Thyroid gland (tissue), 4 donors: ENCODE measurements around the gene FAM118B. TPM values are rescaled to one million over a fixed set of nuclear protein-coding genes. Genes with fewer than 3 reads are reported as not detected.

Experiments used
- DNase-seq, 2 donors: peaks; one replicate each; pipeline ENCODE4 v3.0.0-alpha.2; 2019
- H3K27ac ChIP-seq, 3 donors: fragments of 200-600 bp; sonication (generic); 1 replicate in 2 of 3; 2 replicates in 1 of 3; pipeline ENCODE4 v1.5.1; 2016 to 2019; ENCODE audit warnings: mild to moderate bottlenecking in 1 of 3, moderate library complexity in 1 of 3
- H3K27me3 ChIP-seq: fragments of 200-600 bp; sonication (generic); one replicate; pipeline ENCODE4 v1.5.1; 2019
- H3K36me3 ChIP-seq, 2 donors: fragments of 200-600 bp; sonication (generic); one replicate each; pipeline ENCODE4 v1.5.1; 2016 to 2019
- H3K4me1 ChIP-seq, 2 donors: fragments of 200-600 bp; sonication (generic); one replicate each; pipeline ENCODE4 v1.5.1; 2017 to 2019
- H3K4me3 ChIP-seq, 3 donors: fragments of 200-600 bp; sonication (generic); replicated peaks in 1 of 3; 1 replicate in 2 of 3; 2 replicates in 1 of 3; pipeline ENCODE4 v1.5.1; 2016; ENCODE audit warnings: mild to moderate bottlenecking in 1 of 3
- H3K9me3 ChIP-seq: fragments of 200-600 bp; sonication (generic); one replicate; pipeline ENCODE4 v1.5.1; 2017
- CTCF ChIP-seq, 6 experiments: fragments of 200-600 bp in 3 of 6; fragments of 450-650 bp in 3 of 6; sonication (generic) in 3 of 6; IDR thresholded peaks; one replicate each; pipeline ENCODE4 v1.5.1; 2016 to 2019; ENCODE audit warnings: antibody characterized with exemption in 6 of 6, mild to moderate bottlenecking in 2 of 6, inconsistent platforms in 1 of 6, moderate library complexity in 1 of 6
- POLR2A ChIP-seq, 2 donors: fragments of 450-650 bp; IDR thresholded peaks; one replicate each; pipeline ENCODE4 v1.6.1; 2017; ENCODE audit warnings: antibody characterized with exemption in 2 of 2, mild to moderate bottlenecking in 2 of 2, moderate library complexity in 1 of 2
- WGBS, 2 donors: methylation state at CpG; one replicate each; pipeline ENCODE4 v1.1.5; 2017; 5-methylcytosine and 5-hydroxymethylcytosine counted together
- intact Hi-C: fragments of 100-400 bp; cut with DNase I; formaldehyde crosslinking; loops from one replicate; pipeline ENCODE4 v1.15.1; 2023
- total RNA-seq, 4 donors: library from RNA; depleted of rRNA; stranded (reverse); fragments of >200 nt; gene quantifications; one replicate each; pipeline ENCODE4 v1.2.3, GENCODE V29; 2016

Gene FAM118B
- total RNA-seq, 4 donors from 2014 or later: 21.7 to 25.0 (median 23.3) TPM

- no peak for TF ChIP-seq CTCF (IDR thresholded peaks at IDR 0.05)
- TF ChIP-seq POLR2A (IDR thresholded peaks at IDR 0.05): no peak
- no peaks in the 10 kb centered on the region for H3K9me3 ChIP-seq
- no peak overlapping the region for H3K4me3 ChIP-seq
- no peak overlapping the region for H3K27ac ChIP-seq
- no peak for DNase-seq
- H3K36me3 ChIP-seq: no peaks in the 10 kb centered on the region
- no peaks in the 10 kb centered on the region for H3K27me3 ChIP-seq
- WGBS, 2 donors: 88 to 90% methylated on average over 3 of the region's 3 CpGs
- intact Hi-C loops: no loop called here
- H3K4me1 ChIP-seq: no peaks in the 10 kb centered on the region
Measured at GRCh38 chr11:126169291-126169690, 42.3 kb upstream of the FAM118B start.

- Histone ChIP-seq H3K9me3 (no peaks in the 10 kb centered on the region), H3K4me1 (peaks cover 0 to 4% of the 10 kb centered on the region in 2 donors), H3K27me3 (no peaks in the 10 kb centered on the region), H3K27ac (no peak overlapping the region), H3K36me3 (no peaks in the 10 kb centered on the region), H3K4me3 (no peak overlapping the region)
- 65 to 84% methylated on average over 3 to 8 of the region's 8 CpGs for WGBS, 2 donors
- no peak for DNase-seq
- intact Hi-C loops: no loop called here
- TF ChIP-seq CTCF (IDR thresholded peaks at IDR 0.05): no peak
- no peak for TF ChIP-seq POLR2A (IDR thresholded peaks at IDR 0.05)
Measured at GRCh38 chr11:126172596-126173038, 39.0 kb upstream of the FAM118B start.

GRCh38 chr11:126173257-126173656 is 38.3 kb upstream of the FAM118B start:
- H3K4me1 ChIP-seq: peaks cover 0 to 4% of the 10 kb centered on the region in 2 donors
- no peaks in the 10 kb centered on the region for H3K9me3 ChIP-seq
- no peaks in the 10 kb centered on the region for H3K36me3 ChIP-seq
- no peak for TF ChIP-seq CTCF (IDR thresholded peaks at IDR 0.05)
- TF ChIP-seq POLR2A (IDR thresholded peaks at IDR 0.05): no peak
- 87 to 98% methylated on average over 9 of the region's 9 CpGs for WGBS, 2 donors
- H3K27me3 ChIP-seq: no peaks in the 10 kb centered on the region
- intact Hi-C loops: no loop called here
- DNase-seq: no peak
- no peak overlapping the region for H3K27ac ChIP-seq
- H3K4me3 ChIP-seq: no peak overlapping the region

GRCh38 chr11:126174816-126175215 is 36.8 kb upstream of the FAM118B start:
- no peaks in the 10 kb centered on the region for H3K27me3 ChIP-seq
- no peak for DNase-seq
- intact Hi-C loops: no loop called here
- H3K27ac ChIP-seq: no peak overlapping the region
- H3K9me3 ChIP-seq: no peaks in the 10 kb centered on the region
- no peaks in the 10 kb centered on the region for H3K36me3 ChIP-seq
- no peak overlapping the region for H3K4me3 ChIP-seq
- H3K4me1 ChIP-seq: peaks cover 0 to 4% of the 10 kb centered on the region in 2 donors
- 93 to 95% methylated on average over 7 of the region's 7 CpGs for WGBS, 2 donors
- no peak for TF ChIP-seq POLR2A (IDR thresholded peaks at IDR 0.05)
- no peak for TF ChIP-seq CTCF (IDR thresholded peaks at IDR 0.05)

GRCh38 chr11:126175393-126175792 is 36.2 kb upstream of the FAM118B start:
- DNase-seq: no peak
- WGBS, 2 donors: 48 to 54% methylated on average over 14 of the region's 15 CpGs
- Histone ChIP-seq H3K4me3 (no peak overlapping the region), H3K36me3 (no peaks in the 10 kb centered on the region), H3K27me3 (no peaks in the 10 kb centered on the region), H3K9me3 (no peaks in the 10 kb centered on the region), H3K4me1 (peaks cover 0 to 4% of the 10 kb centered on the region in 2 donors), H3K27ac (no peak overlapping the region)
- TF ChIP-seq POLR2A (IDR thresholded peaks at IDR 0.05) (no peak), CTCF (IDR thresholded peaks at IDR 0.05) (no peak)
- intact Hi-C loops: no loop called here
